ENCODE measurements around the gene GDPD5. TPM values are rescaled to one million over a fixed set of nuclear protein-coding genes. Genes with fewer than 3 reads are reported as not detected.

Gene GDPD5
- total RNA-seq, 1 donor from 2014 or later = 15.8 TPM

DNA sequence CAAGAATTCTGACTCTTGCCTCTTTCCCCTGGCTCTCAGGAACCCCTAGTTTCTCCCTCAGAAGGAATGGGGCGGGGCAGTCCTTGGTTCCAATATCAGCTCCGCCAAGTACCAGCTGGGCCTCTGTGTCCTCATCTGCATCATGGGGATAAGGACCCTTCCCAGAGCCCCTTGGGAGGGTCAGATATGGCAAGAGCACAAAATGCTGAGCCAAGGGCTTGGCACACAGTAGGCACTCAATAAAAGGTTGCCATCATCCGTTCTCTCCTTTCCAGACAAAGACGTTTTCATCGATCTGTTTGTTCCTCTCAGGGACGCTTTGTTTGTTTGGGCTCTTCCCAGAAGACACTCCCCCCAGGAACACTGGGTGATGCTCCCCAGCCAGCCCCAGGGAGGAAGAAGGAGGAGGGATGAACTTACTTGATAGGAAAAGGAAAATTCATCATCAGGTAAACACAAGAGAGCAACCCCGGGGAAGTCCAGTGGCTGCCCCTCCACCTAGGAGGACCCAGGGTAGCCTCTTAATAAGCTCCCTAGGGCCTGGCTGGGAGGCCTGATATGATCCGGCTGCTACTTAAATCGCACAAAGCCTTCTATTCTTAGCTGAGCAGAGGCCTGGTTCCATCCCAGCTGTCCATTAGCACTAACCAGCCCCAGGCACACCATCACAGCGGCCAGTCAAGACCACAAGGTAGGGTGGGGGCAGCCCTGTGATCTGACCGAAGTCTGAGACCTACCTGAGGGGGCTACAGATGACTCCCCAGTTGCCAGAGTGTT, 19.6 kb downstream of the GDPD5 start:
- ATAC-seq (no peak), DNase-seq (no peak)
- intact Hi-C loops (cut with DNase I) = no loop called here
- H3K4me3 ChIP-seq = no peak overlapping the region
- no peak for TF ChIP-seq CTCF (IDR thresholded peaks at IDR 0.05)
- no peaks in the 10 kb centered on the region for H3K9me3 ChIP-seq
- H3K27me3 ChIP-seq (ENCODE audit: low read depth) = no peaks in the 10 kb centered on the region
- H3K27ac ChIP-seq = no peak overlapping the region
- H3K36me3 ChIP-seq = no peaks in the 10 kb centered on the region
- peaks cover 6% of the 10 kb centered on the region for H3K4me1 ChIP-seq

GRCh38 chr11:75504501-75504900, 21.2 kb downstream of the GDPD5 start:
- Histone ChIP-seq H3K4me1 (peaks cover 6% of the 10 kb centered on the region), H3K4me3 (no peak overlapping the region), H3K9me3 (no peaks in the 10 kb centered on the region), H3K27ac (no peak overlapping the region), H3K27me3 (ENCODE audit: low read depth) (no peaks in the 10 kb centered on the region), H3K36me3 (no peaks in the 10 kb centered on the region)
- no peak for TF ChIP-seq CTCF (IDR thresholded peaks at IDR 0.05)
- DNase-seq (no peak), ATAC-seq (no peak)
- intact Hi-C loops (cut with DNase I) = no loop called here

- Histone ChIP-seq H3K36me3 (no peaks in the 10 kb centered on the region), H3K27ac (no peak overlapping the region), H3K4me1 (peaks cover 9% of the 10 kb centered on the region), H3K9me3 (no peaks in the 10 kb centered on the region), H3K27me3 (ENCODE audit: low read depth) (no peaks in the 10 kb centered on the region), H3K4me3 (no peak overlapping the region)
- no peak for DNase-seq
- ATAC-seq = no peak
- TF ChIP-seq CTCF (IDR thresholded peaks at IDR 0.05) = no peak
- intact Hi-C loops (cut with DNase I) = no loop called here
Observed at GRCh38 chr11:75503531-75504099, 22.1 kb downstream of the GDPD5 start.

DNA sequence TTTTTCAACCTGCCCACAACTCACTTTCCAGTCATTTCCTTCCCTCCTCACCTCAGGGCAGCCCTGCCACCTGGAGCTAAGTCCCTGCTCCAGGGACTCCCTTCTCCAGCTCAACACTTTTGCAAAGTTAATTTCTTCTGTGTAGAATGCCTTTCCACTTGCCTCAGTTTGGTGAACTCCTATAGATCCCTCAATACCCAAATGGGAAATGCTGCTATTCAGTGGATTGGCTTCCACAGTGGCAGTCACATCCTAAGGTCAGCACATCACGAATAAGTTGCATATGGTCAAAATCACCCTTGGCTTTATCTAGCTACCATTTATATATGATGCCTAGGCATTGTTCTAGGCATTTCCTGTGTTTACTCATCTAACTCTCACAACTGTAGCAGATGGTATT, 23.6 kb downstream of the GDPD5 start:
- Histone ChIP-seq H3K36me3 (no peaks in the 10 kb centered on the region), H3K4me1 (peaks cover 8% of the 10 kb centered on the region), H3K9me3 (no peaks in the 10 kb centered on the region), H3K27ac (no peak overlapping the region), H3K27me3 (ENCODE audit: low read depth) (no peaks in the 10 kb centered on the region), H3K4me3 (no peak overlapping the region)
- no peak for TF ChIP-seq CTCF (IDR thresholded peaks at IDR 0.05)
- no peak for DNase-seq
- intact Hi-C loops (cut with DNase I) = no loop called here
- ATAC-seq = no peak

- DNase-seq (no peak), ATAC-seq (no peak)
- no peaks in the 10 kb centered on the region for H3K36me3 ChIP-seq
- peaks cover 11% of the 10 kb centered on the region for H3K4me1 ChIP-seq
- H3K27me3 ChIP-seq (ENCODE audit: low read depth) = no peaks in the 10 kb centered on the region
- TF ChIP-seq CTCF (IDR thresholded peaks at IDR 0.05) = no peak
- H3K27ac ChIP-seq = no peak overlapping the region
- H3K4me3 ChIP-seq = no peak overlapping the region
- intact Hi-C loops (cut with DNase I) = no loop called here
- H3K9me3 ChIP-seq = no peaks in the 10 kb centered on the region
Observed at GRCh38 chr11:75500742-75501141, 25.0 kb downstream of the GDPD5 start.

All from lower lobe of right lung (tissue), 2 donors.